HG03039 (cell line): ENCODE measurements around the gene MUSK.
A peak's percentile ranks its signal among the peaks of the same experiment; 100 is the strongest.
"Not testable (repeated sequence)": the region's sequence is repeated elsewhere in the genome, so short reads cannot be mapped to it uniquely, and the experiment has no call there.

Experiments used
- ATAC-seq: cut with Tn5 transposase; IDR thresholded peaks from one replicate; pipeline ENCODE4 v1.9.1; 2021; ENCODE audit warnings: mild to moderate bottlenecking, moderate library complexity; ENCODE audit not compliant: unreplicated experiment

The MUSK gene

GRCh38 chr9:110807956-110808598 lies 139.5 kb downstream of the MUSK start:
- ATAC-seq: peak; percentile 55

DNA sequence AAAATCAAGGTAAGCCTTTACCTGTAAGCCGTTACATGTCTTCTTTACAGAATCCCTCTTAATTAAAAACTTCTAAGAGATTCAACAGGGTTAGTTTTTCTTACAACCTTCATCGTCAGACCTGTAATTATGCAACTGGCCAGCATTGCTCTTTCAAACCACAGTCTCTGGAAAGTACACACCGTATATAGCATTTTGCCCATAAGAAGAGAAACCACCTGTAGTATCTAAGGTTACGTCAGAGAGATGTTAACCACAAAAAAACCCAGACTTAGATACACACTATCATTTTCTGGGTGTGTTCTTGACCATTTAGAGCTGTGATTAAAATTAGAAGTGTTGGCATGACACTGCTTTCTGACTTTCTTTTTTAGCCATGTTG lies 140.0 kb downstream of the MUSK start:
- ATAC-seq: peak; percentile 96

DNA sequence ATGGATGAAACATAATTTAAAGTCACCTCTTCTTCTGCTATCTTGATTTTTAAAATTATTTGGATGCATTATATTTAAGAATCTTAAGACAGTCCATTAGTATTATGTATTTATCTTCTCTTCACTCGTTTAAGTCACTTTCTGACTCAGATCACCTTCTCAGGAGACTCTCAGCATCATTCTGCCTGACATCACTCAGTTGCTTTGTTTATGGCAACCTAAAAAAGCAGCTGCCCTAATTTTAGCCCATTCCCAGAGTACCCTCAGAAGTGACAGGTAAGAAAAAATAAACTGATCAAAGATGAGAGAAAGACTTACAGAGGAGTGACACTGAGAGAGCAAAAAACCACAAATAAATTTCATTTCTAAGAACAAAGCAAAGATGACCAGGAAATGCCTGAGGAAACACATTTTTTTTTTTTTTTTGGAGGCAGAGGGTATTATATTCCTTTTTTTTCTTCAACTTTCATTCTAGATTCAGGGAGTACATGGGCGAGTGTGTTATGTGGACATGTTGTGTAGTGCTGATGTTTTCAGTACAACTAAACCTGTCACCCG lies 140.5 kb downstream of the MUSK start:
- peak; percentile 43 for ATAC-seq

DNA sequence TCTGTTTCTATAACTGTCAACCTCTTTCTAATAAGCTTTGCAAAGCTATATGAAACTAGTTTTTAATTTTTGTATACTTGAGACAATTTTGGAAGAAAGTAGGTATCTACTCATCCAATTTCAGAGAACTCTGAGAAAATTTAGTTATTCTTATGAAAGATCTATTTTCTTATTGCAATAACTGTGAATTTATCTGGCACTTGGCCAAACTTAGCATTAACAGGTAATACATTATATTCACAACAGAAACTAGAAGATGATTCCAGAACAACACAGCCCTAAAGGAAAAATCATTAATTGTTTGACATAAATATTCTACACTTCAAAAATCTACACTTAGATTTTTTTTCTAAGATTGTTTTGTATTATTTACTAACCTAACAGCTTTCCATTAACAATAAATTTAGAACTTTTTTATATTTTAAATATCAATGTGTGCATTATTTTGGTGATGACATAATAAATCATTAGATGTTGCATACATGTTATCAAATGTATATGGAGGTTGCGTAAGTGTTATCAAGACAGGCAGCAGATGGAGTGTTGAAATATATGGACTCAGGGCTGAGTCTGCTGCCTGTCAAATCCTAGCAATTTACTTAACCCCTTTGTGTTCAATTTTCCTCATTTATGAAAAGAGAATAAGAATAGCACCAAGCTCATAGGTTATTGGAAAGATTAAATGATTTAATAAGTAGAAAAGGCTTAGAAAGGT lies 141.8 kb downstream of the MUSK start:
- ATAC-seq: no peak

DNA sequence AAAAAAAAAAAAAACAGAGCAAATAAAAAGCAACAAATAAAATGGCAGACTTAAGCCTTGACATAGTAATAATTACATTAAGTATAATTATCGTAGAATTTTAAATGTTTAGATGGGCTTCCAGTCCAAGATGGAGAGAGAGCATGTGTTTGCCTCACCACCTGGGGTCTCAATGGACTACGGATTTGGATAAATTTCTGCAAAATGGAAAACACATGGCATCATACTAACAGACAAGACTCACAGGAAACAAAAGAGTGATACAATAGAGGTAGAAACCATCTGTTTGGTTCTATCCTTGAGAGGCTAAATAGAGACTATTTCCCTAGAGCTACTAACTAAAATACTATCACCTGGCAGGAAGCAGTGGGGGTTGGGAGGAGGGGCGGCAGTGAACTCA lies 144.3 kb downstream of the MUSK start:
- ATAC-seq: no peak

GRCh38 chr9:110814159-110814558 lies 145.6 kb downstream of the MUSK start:
- no peak for ATAC-seq

DNA sequence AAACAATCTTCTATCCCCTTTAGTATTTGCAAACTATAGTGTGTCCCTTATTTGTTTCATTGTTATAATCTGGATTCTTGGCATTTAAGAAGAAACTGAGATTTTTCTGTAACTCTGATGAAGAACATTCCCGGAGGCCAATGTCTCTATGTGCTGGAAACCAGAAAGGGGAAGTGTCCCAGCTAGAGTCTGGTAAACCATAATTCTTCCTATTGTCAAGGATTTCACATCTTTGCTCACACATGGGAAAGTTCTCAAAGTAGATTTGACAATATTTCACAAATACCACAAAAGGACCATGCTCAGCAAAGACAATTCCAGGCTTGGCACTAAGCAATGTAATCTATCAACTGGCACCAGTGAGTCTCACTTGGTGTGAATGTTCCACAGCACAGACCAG lies 146.8 kb downstream of the MUSK start:
- ATAC-seq: no peak

DNA sequence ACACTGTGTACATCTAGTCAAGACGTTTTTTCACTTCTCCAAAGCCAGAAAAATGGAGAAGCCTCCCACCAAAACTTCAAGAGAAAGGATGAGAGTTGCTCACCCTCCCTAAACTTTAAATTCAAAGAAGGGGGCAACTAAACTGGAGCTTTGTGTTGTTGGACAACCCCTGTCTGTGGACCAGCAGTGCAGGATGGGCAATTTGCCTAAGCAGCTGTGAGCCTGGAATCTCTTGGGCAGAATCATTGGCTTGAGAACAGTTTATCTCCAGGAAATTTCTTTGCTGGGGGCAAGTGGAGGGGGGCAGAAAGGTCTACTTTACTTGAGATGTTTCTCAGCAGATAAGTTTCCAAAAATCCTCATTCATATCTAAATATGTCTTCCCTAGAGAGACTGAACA lies 151.8 kb downstream of the MUSK start:
- no peak for ATAC-seq

GRCh38 chr9:110821064-110821463 lies 152.5 kb downstream of the MUSK start:
- ATAC-seq: peak; percentile 99

GRCh38 chr9:110825129-110825528 lies 156.5 kb downstream of the MUSK start:
- not testable (repeated sequence) for ATAC-seq

DNA sequence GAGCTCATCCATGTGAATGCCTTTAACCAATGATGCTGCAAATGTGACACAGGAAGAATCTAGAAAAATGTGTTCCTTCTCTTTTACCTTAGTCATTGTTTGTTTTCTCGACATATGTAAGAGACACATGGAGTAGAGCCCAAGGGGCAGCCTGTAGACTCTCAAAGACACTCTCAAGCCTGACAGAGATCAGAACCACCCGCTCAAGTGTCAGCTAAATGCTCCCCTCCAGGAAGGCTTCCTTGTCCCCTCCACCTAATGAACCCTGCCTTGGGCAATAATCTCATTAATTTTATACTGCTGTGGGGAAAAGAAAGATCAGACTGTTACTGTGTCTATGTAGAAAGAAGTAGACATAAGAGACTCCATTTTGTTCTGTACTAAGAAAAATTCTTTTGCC lies 157.4 kb downstream of the MUSK start:
- no peak for ATAC-seq

GRCh38 chr9:110826400-110826799 lies 157.8 kb downstream of the MUSK start:
- ATAC-seq: not testable (repeated sequence)

DNA sequence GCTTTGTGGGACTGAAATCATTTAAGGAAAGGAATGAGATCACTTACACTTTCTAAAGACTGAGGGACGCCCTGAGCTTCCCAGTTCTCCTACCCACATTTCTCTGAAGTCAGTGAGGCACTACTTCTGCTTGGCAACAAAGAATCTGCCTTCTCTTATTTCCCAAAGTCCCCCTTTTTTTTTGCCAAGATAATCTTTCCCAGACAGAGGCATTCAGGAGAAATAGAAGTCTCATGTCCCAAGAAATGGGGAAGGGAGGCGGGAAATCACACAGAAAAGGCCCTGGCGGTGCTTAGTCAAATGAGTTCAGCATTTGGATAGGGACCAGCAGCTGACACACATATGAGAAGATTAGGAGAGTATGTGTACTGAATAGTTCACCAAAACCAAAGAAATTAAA lies 159.7 kb downstream of the MUSK start:
- no peak for ATAC-seq

GRCh38 chr9:110830495-110830894 lies 161.9 kb downstream of the MUSK start:
- no peak for ATAC-seq

DNA sequence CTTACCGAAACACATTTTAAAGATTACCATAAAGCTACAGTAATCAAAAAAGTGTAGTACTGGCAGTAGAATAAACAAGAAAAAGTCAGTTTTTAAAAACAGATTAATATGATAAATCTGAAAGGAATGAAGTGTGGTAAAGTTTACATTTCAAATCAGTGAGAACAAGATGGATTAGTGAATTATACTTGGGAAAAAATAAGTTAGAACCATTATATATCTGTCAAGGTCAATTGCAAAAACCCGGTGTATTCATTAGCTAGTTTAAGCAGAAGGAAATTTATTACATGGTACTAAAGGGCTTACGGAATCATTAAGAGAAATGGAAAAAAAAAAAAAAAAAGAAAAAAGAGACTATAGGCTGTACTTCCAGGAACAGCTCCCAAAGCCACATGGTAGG lies 164.3 kb downstream of the MUSK start:
- ATAC-seq: no peak

DNA sequence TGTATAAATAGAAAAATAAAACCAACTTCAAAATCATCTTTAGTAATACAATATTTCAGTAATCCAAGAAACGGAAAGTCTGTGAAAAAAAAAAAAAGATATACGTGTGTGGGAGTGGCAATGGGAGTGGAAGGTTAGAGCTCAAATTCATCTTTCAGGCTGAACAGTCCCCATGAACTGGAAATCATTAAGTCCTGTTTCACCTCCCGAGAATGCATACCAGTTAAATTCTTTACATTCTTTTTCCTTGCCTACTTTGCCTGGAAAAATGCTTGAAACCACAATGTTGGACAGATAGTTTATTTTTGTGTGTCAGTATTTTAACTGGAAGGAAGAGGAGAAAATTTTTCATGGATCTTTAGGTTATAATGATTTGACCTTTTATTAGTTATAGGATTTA lies 166.8 kb downstream of the MUSK start:
- no peak for ATAC-seq

GRCh38 chr9:110835859-110836271 lies 167.3 kb downstream of the MUSK start:
- ATAC-seq: no peak

DNA sequence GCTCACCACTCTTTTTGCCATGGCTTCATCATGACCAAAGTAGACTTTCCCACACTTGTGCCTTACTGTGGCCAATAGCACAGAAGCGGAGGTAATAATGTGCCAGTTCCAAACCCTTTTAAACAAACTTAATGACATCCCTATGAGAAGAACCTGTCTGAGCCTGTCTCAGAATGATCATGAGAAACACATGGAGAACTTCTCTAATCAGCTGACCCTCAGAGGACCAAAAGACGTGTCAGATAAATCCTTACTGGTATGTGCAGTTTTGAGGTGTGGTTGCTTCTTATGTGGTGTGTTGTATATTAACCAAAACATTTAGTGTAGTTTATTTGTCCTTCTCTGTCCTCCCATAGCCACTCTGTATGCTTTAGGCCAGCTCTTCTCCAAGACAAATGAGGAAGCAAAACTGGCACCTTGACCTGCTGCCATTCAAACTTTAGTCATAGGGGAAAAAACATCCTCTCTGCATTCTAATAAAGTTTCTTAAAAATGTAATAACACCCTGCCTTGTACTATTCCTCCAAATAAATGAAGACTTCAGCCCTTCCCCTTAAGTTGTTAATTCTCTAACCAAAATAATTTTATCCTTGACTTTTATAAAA lies 168.9 kb downstream of the MUSK start:
- ATAC-seq: no peak

DNA sequence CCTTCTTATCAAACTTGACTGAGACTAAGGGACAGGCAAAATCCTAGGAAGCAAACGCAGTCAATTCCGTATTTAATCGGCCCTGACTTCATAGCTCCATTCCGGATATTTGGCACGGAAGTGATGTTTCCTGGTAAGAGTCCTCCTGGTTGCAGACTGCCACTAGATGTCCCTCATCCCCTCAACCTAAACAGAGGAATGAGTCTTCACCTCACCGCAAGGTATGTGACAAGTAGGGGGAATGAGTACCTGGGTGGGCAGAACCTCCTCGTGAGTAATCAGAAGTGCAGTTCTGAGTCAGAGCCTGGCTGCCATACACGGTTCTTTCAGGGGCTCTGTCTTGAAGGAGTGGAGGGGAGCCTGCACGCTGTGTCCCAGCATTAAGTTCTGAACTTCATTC lies 173.6 kb downstream of the MUSK start:
- ATAC-seq: no peak

- ATAC-seq: no peak
Observed at GRCh38 chr9:110842986-110843385, 174.4 kb downstream of the MUSK start.

GRCh38 chr9:110844121-110844520 lies 175.5 kb downstream of the MUSK start:
- ATAC-seq: no peak

- ATAC-seq: no peak
Observed at GRCh38 chr9:110846215-110846614, 177.6 kb downstream of the MUSK start.
